HL-60/S4 (cell line): ENCODE results near the gene GAS7.

Experiments
- in situ Hi-C: fragments of 300-500 bp; cut with MboI; formaldehyde crosslinking; loops from 2 replicates; pipeline ENCODE4 v1.14.3; 2022; ENCODE audit warnings: low sequenced_read_pairs

Gene GAS7

GRCh38 chr17:9956474-9957131, 241.8 kb downstream of the GAS7 start:
- in situ Hi-C loops, result no loop called here

GRCh38 chr17:9953492-9953891, 244.9 kb downstream of the GAS7 start:
- in situ Hi-C loops, result no loop called here

- in situ Hi-C loops, result no loop called here
Measured at GRCh38 chr17:9951803-9952202, 246.6 kb downstream of the GAS7 start.

GRCh38 chr17:9948928-9949327, 249.5 kb downstream of the GAS7 start:
- in situ Hi-C loops, result no loop called here

GRCh38 chr17:9944704-9945103, 253.7 kb downstream of the GAS7 start:
- in situ Hi-C loops, result no loop called here

GRCh38 chr17:9943343-9943742, 255.1 kb downstream of the GAS7 start:
- in situ Hi-C loops, result no loop called here

GRCh38 chr17:9942885-9943284, 255.5 kb downstream of the GAS7 start:
- in situ Hi-C loops, result no loop called here

GRCh38 chr17:9941305-9941704, 257.1 kb downstream of the GAS7 start:
- in situ Hi-C loops, result no loop called here

- in situ Hi-C loops, result no loop called here
Measured at GRCh38 chr17:9940841-9941240, 257.6 kb downstream of the GAS7 start.

- in situ Hi-C loops, result no loop called here
Measured at GRCh38 chr17:9938764-9939163, 259.6 kb downstream of the GAS7 start.

GRCh38 chr17:9937901-9938300, 260.5 kb downstream of the GAS7 start:
- in situ Hi-C loops, result no loop called here

- in situ Hi-C loops, result no loop called here
Measured at GRCh38 chr17:9937241-9937761, 261.1 kb downstream of the GAS7 start.

- in situ Hi-C loops, result no loop called here
Measured at GRCh38 chr17:9936095-9936494, 262.3 kb downstream of the GAS7 start.

- in situ Hi-C loops, result no loop called here
Measured at GRCh38 chr17:9935408-9935807, 263.0 kb downstream of the GAS7 start.

- in situ Hi-C loops, result no loop called here
Measured at GRCh38 chr17:9934331-9934730, 264.1 kb downstream of the GAS7 start.

- in situ Hi-C loops, result no loop called here
Measured at GRCh38 chr17:9932491-9932890, 265.9 kb downstream of the GAS7 start.

GRCh38 chr17:9931144-9931741, 267.2 kb downstream of the GAS7 start:
- in situ Hi-C loops, result no loop called here

GRCh38 chr17:9929871-9930270, 268.5 kb downstream of the GAS7 start:
- in situ Hi-C loops, result no loop called here

- in situ Hi-C loops, result no loop called here
Measured at GRCh38 chr17:9928601-9929333, 269.6 kb downstream of the GAS7 start.

- in situ Hi-C loops, result no loop called here
Measured at GRCh38 chr17:9926150-9926804, 272.1 kb downstream of the GAS7 start.

- in situ Hi-C loops, result no loop called here
Measured at GRCh38 chr17:9925457-9925856, 272.9 kb downstream of the GAS7 start.
